ENCODE measurements around the gene PIN4. TPM values are rescaled to one million over a fixed set of nuclear protein-coding genes. Genes with fewer than 3 reads are reported as not detected.
A peak's percentile ranks its signal among the peaks of the same experiment; 100 is the strongest.

PIN4 gene
- polyA plus RNA-seq, 1 donor (not counting 4 experiments of a cell fraction or from before 2014, with no cell fraction given): 31.0 TPM

- peak within 1 kb of the TSS; percentile 47 for H3K27ac ChIP-seq (ENCODE audit: control insufficient read depth, insufficient read depth, low read length)
- no peak for FAIRE-seq
- dilution Hi-C loops (cut with MboI; ENCODE audit: extremely low pct_ligation_motif_present, low sequenced_read_pairs): no loop called here
Observed at GRCh38 chrX:72238721-72239475, 57.3 kb downstream of the PIN4 start, which contains the start of gene ERCC6L. ERCC6L (minus strand) TSS chrX:72239027; CDS start chrX:72238911, 116 bp downstream.

GRCh38 chrX:72240976-72241375 lies 59.4 kb downstream of the PIN4 start:
- Histone ChIP-seq H3K4me3 (ENCODE audit: control insufficient read depth in 2 of 3, extremely low read depth in 1 of 3, insufficient read depth in 2 of 3, low read depth in 1 of 3, low read length in 3 of 3) (no peak overlapping the region), H3K4me1 (ENCODE audit: control insufficient read depth, extremely low read depth, insufficient read depth, low read length) (peaks cover 5% of the 10 kb centered on the region), H4K20me1 (ENCODE audit: control insufficient read depth, extremely low read depth, insufficient read depth, low read length) (no peaks in the 10 kb centered on the region), H3K9me3 (ENCODE audit: control insufficient read depth, low read depth, low read length) (no peaks in the 10 kb centered on the region), H3K9me1 (ENCODE audit: control insufficient read depth, extremely low read depth, insufficient read depth, low read length) (no peaks in the 10 kb centered on the region), H3K27me3 (ENCODE audit: control insufficient read depth, extremely low read depth, insufficient read depth, low read length) (no peaks in the 10 kb centered on the region), H3K27ac (ENCODE audit: control insufficient read depth, insufficient read depth, low read length) (no peak overlapping the region), H2AFZ (ENCODE audit: control insufficient read depth, low read length) (no peak overlapping the region), H3K36me3 (ENCODE audit: control insufficient read depth in 2 of 2, extremely low read depth in 1 of 2, insufficient read depth in 2 of 2, low read length in 2 of 2) (no peaks in the 10 kb centered on the region), H3K79me2 (ENCODE audit: control insufficient read depth, insufficient read depth, low read length) (peaks cover 12% of the 10 kb centered on the region), H3K4me2 (ENCODE audit: control insufficient read depth, extremely low read depth, insufficient read depth, low read depth, low read length) (no peak overlapping the region), H3K9ac (ENCODE audit: control insufficient read depth, extremely low read depth, insufficient read depth, low read length) (no peak overlapping the region)
- dilution Hi-C loops (cut with MboI; ENCODE audit: extremely low pct_ligation_motif_present, low sequenced_read_pairs): no loop called here
- DNase-seq (ENCODE audit: low read depth, low spot score) (no peak), FAIRE-seq (no peak)
- TF ChIP-seq CTCF (optimal IDR thresholded peaks at IDR 0.05 in 1 of 3, IDR thresholded peaks at IDR 0.05 in 1 of 3, conservative IDR thresholded peaks at IDR 0.05 in 1 of 3; ENCODE audit: extremely low read depth in 1 of 3, insufficient read depth in 2 of 3, low read length in 3 of 3) (no peak), EZH2 (IDR thresholded peaks at IDR 0.05; ENCODE audit: low read length) (no peak)

More at GRCh38 chrX:72238721-72239475, 57.3 kb downstream of the PIN4 start, which contains the start of gene ERCC6L:
- peak within 1 kb of the TSS; percentile 75 for H3K4me2 ChIP-seq (ENCODE audit: control insufficient read depth, extremely low read depth, insufficient read depth, low read depth, low read length)
- H3K27me3 ChIP-seq (ENCODE audit: control insufficient read depth, extremely low read depth, insufficient read depth, low read length): no peaks in the 10 kb centered on the region
- peak within 1 kb of the TSS; percentile 31 to 78 (median 77) for H3K4me3 ChIP-seq (ENCODE audit: control insufficient read depth in 2 of 3, extremely low read depth in 1 of 3, insufficient read depth in 2 of 3, low read depth in 1 of 3, low read length in 3 of 3)
- peaks cover 5% of the 10 kb centered on the region for H3K4me1 ChIP-seq (ENCODE audit: control insufficient read depth, extremely low read depth, insufficient read depth, low read length)
- H3K36me3 ChIP-seq (ENCODE audit: control insufficient read depth in 2 of 2, extremely low read depth in 1 of 2, insufficient read depth in 2 of 2, low read length in 2 of 2): no peaks in the 10 kb centered on the region
- H3K9ac ChIP-seq (ENCODE audit: control insufficient read depth, extremely low read depth, insufficient read depth, low read length): peak within 1 kb of the TSS; percentile 63
- peak; percentile 32 for DNase-seq (ENCODE audit: low read depth, low spot score)
- H4K20me1 ChIP-seq (ENCODE audit: control insufficient read depth, extremely low read depth, insufficient read depth, low read length): no peaks in the 10 kb centered on the region
- H3K9me3 ChIP-seq (ENCODE audit: control insufficient read depth, low read depth, low read length): no peaks in the 10 kb centered on the region
- no peaks in the 10 kb centered on the region for H3K9me1 ChIP-seq (ENCODE audit: control insufficient read depth, extremely low read depth, insufficient read depth, low read length)
- H2AFZ ChIP-seq (ENCODE audit: control insufficient read depth, low read length): peak within 1 kb of the TSS; percentile 84
- TF ChIP-seq EZH2 (IDR thresholded peaks at IDR 0.05; ENCODE audit: low read length): no peak
- no peak for TF ChIP-seq CTCF (optimal IDR thresholded peaks at IDR 0.05 in 1 of 3, IDR thresholded peaks at IDR 0.05 in 1 of 3, conservative IDR thresholded peaks at IDR 0.05 in 1 of 3; ENCODE audit: extremely low read depth in 1 of 3, insufficient read depth in 2 of 3, low read length in 3 of 3)
- H3K79me2 ChIP-seq (ENCODE audit: control insufficient read depth, insufficient read depth, low read length): peaks cover 14% of the 10 kb centered on the region

Data from keratinocyte (primary cell).